ENCODE measurements around the gene ANKRD17. TPM values are rescaled to one million over a fixed set of nuclear protein-coding genes. Genes with fewer than 3 reads are reported as not detected.
"Not testable (repeated sequence)": the region's sequence is repeated elsewhere in the genome, so short reads cannot be mapped to it uniquely, and the experiment has no call there.

ANKRD17 gene
- total and polyA plus RNA-seq, 2 donors (not counting 3 experiments of a cell fraction or from before 2014, with no cell fraction given): 33.3 to 64.4 TPM

DNA sequence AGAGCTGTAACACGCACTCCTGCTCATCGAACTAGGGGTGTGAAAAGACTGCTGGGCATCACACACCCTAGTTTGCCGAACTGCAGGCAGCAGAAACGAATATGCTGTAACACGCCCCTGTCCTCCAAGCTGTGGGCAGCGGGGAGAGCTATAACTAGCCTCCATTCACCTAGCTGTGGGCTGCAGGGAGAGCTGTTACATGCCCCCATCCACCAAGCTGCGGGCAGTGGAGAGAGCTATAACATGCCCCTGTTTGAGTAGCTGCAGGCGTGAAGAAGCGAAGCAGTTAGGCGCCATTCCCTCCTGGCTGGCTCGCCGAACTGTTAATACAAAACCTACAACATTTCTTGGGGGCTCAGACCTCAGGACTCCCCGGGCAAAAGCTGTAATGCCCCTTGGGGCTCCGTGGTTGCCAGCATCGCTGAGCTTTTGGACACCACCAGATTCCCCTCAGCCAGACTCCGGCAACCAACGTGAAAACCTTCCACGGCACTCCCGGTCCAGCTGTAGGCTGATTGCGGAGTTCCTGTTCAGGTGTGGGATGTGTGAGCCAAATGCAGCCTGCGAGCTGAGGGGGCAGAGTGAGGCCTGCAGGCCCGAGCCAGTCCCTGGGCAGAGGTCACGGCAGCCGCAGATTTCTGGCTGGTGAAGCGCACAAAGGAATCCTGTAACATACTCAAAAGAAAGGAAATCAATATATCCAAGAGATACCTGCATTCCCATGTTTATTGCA lies 41.1 kb upstream of the ANKRD17 start:
- dilution Hi-C loops (cut with MboI; ENCODE audit: extremely low pct_ligation_motif_present, low sequenced_read_pairs) (no loop called here), intact Hi-C loops (cut with micrococcal nuclease) (no loop called here)
- H3K27ac ChIP-seq (ENCODE audit: insufficient read depth, low read depth, low read length): no peak overlapping the region
- H3K79me2 ChIP-seq (ENCODE audit: control insufficient read depth, insufficient read depth, low read length): no peaks in the 10 kb centered on the region
- no peak overlapping the region for H3K9ac ChIP-seq (replicated peaks; ENCODE audit: extremely low read depth, insufficient read depth, low read length)
- FAIRE-seq (no peak), DNase-seq (ENCODE audit: low read depth, low spot score) (no peak)
- no peaks in the 10 kb centered on the region for H3K9me3 ChIP-seq (replicated peaks; ENCODE audit: control insufficient read depth, insufficient read depth, low read length)
- ChIA-PET POLR2A (interaction anchor here (0.6 kb wide), 1 partner anchor 25 kb away, joined by 3 read pairs; no protein-coding TSS in a partner anchor), CTCF (no interaction called here)
- BruUV-seq (replicated peaks): no TSS peak
- no peaks in the 10 kb centered on the region for H3K4me1 ChIP-seq (ENCODE audit: control insufficient read depth, extremely low read depth, insufficient read depth, low read length)
- no peaks in the 10 kb centered on the region for H4K20me1 ChIP-seq (replicated peaks; ENCODE audit: control insufficient read depth, extremely low read depth, insufficient read depth, low read length)
- no peak overlapping the region for H2AFZ ChIP-seq (ENCODE audit: low read depth, low read length)
- no peaks in the 10 kb centered on the region for H3K36me3 ChIP-seq (ENCODE audit: control insufficient read depth in 2 of 2, extremely low read depth in 1 of 2, insufficient read depth in 2 of 2, low read length in 2 of 2)
- TF ChIP-seq GATA2 (IDR thresholded peaks at IDR 0.05; ENCODE audit: insufficient read depth, insufficient read length, low read depth, low read length): no peak
- no peak for TF ChIP-seq MAX (IDR thresholded peaks at IDR 0.05; ENCODE audit: insufficient read depth, insufficient read length)
- no peak for TF ChIP-seq POLR2A (IDR thresholded peaks at IDR 0.05; ENCODE audit: low read depth, low read length)
- TF ChIP-seq, protein P1, sequence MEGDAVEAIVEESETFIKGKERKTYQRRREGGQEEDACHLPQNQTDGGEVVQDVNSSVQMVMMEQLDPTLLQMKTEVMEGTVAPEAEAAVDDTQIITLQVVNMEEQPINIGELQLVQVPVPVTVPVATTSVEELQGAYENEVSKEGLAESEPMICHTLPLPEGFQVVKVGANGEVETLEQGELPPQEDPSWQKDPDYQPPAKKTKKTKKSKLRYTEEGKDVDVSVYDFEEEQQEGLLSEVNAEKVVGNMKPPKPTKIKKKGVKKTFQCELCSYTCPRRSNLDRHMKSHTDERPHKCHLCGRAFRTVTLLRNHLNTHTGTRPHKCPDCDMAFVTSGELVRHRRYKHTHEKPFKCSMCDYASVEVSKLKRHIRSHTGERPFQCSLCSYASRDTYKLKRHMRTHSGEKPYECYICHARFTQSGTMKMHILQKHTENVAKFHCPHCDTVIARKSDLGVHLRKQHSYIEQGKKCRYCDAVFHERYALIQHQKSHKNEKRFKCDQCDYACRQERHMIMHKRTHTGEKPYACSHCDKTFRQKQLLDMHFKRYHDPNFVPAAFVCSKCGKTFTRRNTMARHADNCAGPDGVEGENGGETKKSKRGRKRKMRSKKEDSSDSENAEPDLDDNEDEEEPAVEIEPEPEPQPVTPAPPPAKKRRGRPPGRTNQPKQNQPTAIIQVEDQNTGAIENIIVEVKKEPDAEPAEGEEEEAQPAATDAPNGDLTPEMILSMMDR (IDR thresholded peaks at IDR 0.05; ENCODE audit: extremely low read depth in 1 of 2, insufficient read depth in 1 of 2, low read depth in 1 of 2, low read length in 2 of 2): no peak
- TF ChIP-seq EZH2 (IDR thresholded peaks at IDR 0.05; ENCODE audit: borderline replicate concordance, low read depth, low read length, severe bottlenecking): no peak
- no peak for TF ChIP-seq POLR2AphosphoS5 (IDR thresholded peaks at IDR 0.05; ENCODE audit: insufficient read depth, low read depth, low read length)
- TF ChIP-seq FOS (IDR thresholded peaks at IDR 0.05; ENCODE audit: borderline replicate concordance, insufficient read depth, low read length): no peak
- TF ChIP-seq MYC (IDR thresholded peaks at IDR 0.05; ENCODE audit: low read depth, low read length): no peak
- no peak for TF ChIP-seq JUN (IDR thresholded peaks at IDR 0.05; ENCODE audit: borderline replicate concordance, insufficient read depth, insufficient read length, low read depth)
- no peaks in the 10 kb centered on the region for H3K27me3 ChIP-seq (ENCODE audit: control insufficient read depth in 2 of 2, insufficient read depth in 2 of 2, low read length in 2 of 2)
- H3K9me1 ChIP-seq (replicated peaks; ENCODE audit: control insufficient read depth, extremely low read depth, insufficient read depth, low read length): no peaks in the 10 kb centered on the region
- no peak overlapping the region for H3K4me2 ChIP-seq (ENCODE audit: insufficient read depth, low read length)
- no peak overlapping the region for H3K4me3 ChIP-seq (replicated peaks in 1 of 3; ENCODE audit: insufficient read depth in 1 of 3, low read depth in 1 of 3, low read length in 3 of 3)

- H3K4me3 ChIP-seq (replicated peaks in 1 of 3; ENCODE audit: insufficient read depth in 1 of 3, low read depth in 1 of 3, low read length in 3 of 3); H3K27ac ChIP-seq (ENCODE audit: insufficient read depth, low read depth, low read length); H3K4me2 ChIP-seq (ENCODE audit: insufficient read depth, low read length); H2AFZ ChIP-seq (ENCODE audit: low read depth, low read length); DNase-seq (ENCODE audit: low read depth, low spot score); H3K9ac ChIP-seq (replicated peaks; ENCODE audit: extremely low read depth, insufficient read depth, low read length); H4K20me1 ChIP-seq (replicated peaks; ENCODE audit: control insufficient read depth, extremely low read depth, insufficient read depth, low read length); FAIRE-seq; H3K79me2 ChIP-seq (ENCODE audit: control insufficient read depth, insufficient read depth, low read length); CTCF ChIA-PET; H3K27me3 ChIP-seq (ENCODE audit: control insufficient read depth in 2 of 2, insufficient read depth in 2 of 2, low read length in 2 of 2); H3K4me1 ChIP-seq (ENCODE audit: control insufficient read depth, extremely low read depth, insufficient read depth, low read length); H3K36me3 ChIP-seq (ENCODE audit: control insufficient read depth in 2 of 2, extremely low read depth in 1 of 2, insufficient read depth in 2 of 2, low read length in 2 of 2); BruUV-seq (replicated peaks); H3K9me1 ChIP-seq (replicated peaks; ENCODE audit: control insufficient read depth, extremely low read depth, insufficient read depth, low read length); dilution Hi-C loops (cut with MboI; ENCODE audit: extremely low pct_ligation_motif_present, low sequenced_read_pairs); H3K9me3 ChIP-seq (replicated peaks; ENCODE audit: control insufficient read depth, insufficient read depth, low read length); intact Hi-C loops (cut with micrococcal nuclease); POLR2A ChIA-PET: not testable (repeated sequence)
Measured at GRCh38 chr4:73292661-73293060, 34.1 kb upstream of the ANKRD17 start.
